ENCODE data around the gene MYL1. TPM values are rescaled to one million over a fixed set of nuclear protein-coding genes. Genes with fewer than 3 reads are reported as not detected.

MYL1 gene
- total RNA-seq, 1 donor from 2014 or later: not detected

- Mint-ChIP-seq H3K4me3 (ENCODE audit: low read depth) (no peak overlapping the region), H3K36me3 (ENCODE audit: low read depth) (no peaks in the 10 kb centered on the region), H3K4me1 (ENCODE audit: low read depth) (no peaks in the 10 kb centered on the region), H3K27ac (no peak overlapping the region), H3K9me3 (no peaks in the 10 kb centered on the region), H3K27me3 (ENCODE audit: low read depth) (no peaks in the 10 kb centered on the region)
- intact Hi-C loops (cut with micrococcal nuclease): no loop called here
- DNase-seq (ENCODE audit: low spot score): no peak
Observed at GRCh38 chr2:210303498-210303897, 11.5 kb downstream of the MYL1 start.

- DNase-seq (ENCODE audit: low spot score): no peak
- Mint-ChIP-seq H3K27ac (no peak overlapping the region), H3K4me3 (ENCODE audit: low read depth) (no peak overlapping the region), H3K27me3 (ENCODE audit: low read depth) (no peaks in the 10 kb centered on the region), H3K9me3 (no peaks in the 10 kb centered on the region), H3K36me3 (ENCODE audit: low read depth) (no peaks in the 10 kb centered on the region), H3K4me1 (ENCODE audit: low read depth) (no peaks in the 10 kb centered on the region)
- intact Hi-C loops (cut with micrococcal nuclease): no loop called here
Observed at GRCh38 chr2:210302326-210302725, 12.6 kb downstream of the MYL1 start.

- no peak overlapping the region for H3K27ac Mint-ChIP-seq
- no peaks in the 10 kb centered on the region for H3K36me3 Mint-ChIP-seq (ENCODE audit: low read depth)
- H3K9me3 Mint-ChIP-seq: no peaks in the 10 kb centered on the region
- no peaks in the 10 kb centered on the region for H3K4me1 Mint-ChIP-seq (ENCODE audit: low read depth)
- intact Hi-C loops (cut with micrococcal nuclease): no loop called here
- H3K27me3 Mint-ChIP-seq (ENCODE audit: low read depth): no peaks in the 10 kb centered on the region
- DNase-seq (ENCODE audit: low spot score): no peak
- H3K4me3 Mint-ChIP-seq (ENCODE audit: low read depth): no peak overlapping the region
Observed at GRCh38 chr2:210299866-210300373, 15.1 kb downstream of the MYL1 start.

- H3K4me1 Mint-ChIP-seq (ENCODE audit: low read depth): no peaks in the 10 kb centered on the region
- H3K36me3 Mint-ChIP-seq (ENCODE audit: low read depth): no peaks in the 10 kb centered on the region
- H3K27ac Mint-ChIP-seq: no peak overlapping the region
- no peak for DNase-seq (ENCODE audit: low spot score)
- H3K4me3 Mint-ChIP-seq (ENCODE audit: low read depth): no peak overlapping the region
- intact Hi-C loops (cut with micrococcal nuclease): no loop called here
- H3K27me3 Mint-ChIP-seq (ENCODE audit: low read depth): no peaks in the 10 kb centered on the region
- H3K9me3 Mint-ChIP-seq: peaks cover 5% of the 10 kb centered on the region
Observed at GRCh38 chr2:210288408-210288807, 26.6 kb downstream of the MYL1 start.

- Mint-ChIP-seq H3K4me1 (ENCODE audit: low read depth) (no peaks in the 10 kb centered on the region), H3K9me3 (peaks cover 6% of the 10 kb centered on the region), H3K27ac (no peak overlapping the region), H3K27me3 (ENCODE audit: low read depth) (no peaks in the 10 kb centered on the region), H3K36me3 (ENCODE audit: low read depth) (no peaks in the 10 kb centered on the region), H3K4me3 (ENCODE audit: low read depth) (no peak overlapping the region)
- intact Hi-C loops (cut with micrococcal nuclease): no loop called here
- no peak for DNase-seq (ENCODE audit: low spot score)
Observed at GRCh38 chr2:210287301-210287700, 27.7 kb downstream of the MYL1 start.

GRCh38 chr2:210286123-210286680 is 28.8 kb downstream of the MYL1 start:
- intact Hi-C loops (cut with micrococcal nuclease): no loop called here
- peaks cover 6% of the 10 kb centered on the region for H3K9me3 Mint-ChIP-seq
- H3K27ac Mint-ChIP-seq: no peak overlapping the region

GRCh38 chr2:210277133-210277532 is 37.8 kb downstream of the MYL1 start:
- Mint-ChIP-seq H3K27ac (no peak overlapping the region), H3K27me3 (ENCODE audit: low read depth) (no peaks in the 10 kb centered on the region), H3K4me1 (ENCODE audit: low read depth) (no peaks in the 10 kb centered on the region), H3K9me3 (no peaks in the 10 kb centered on the region), H3K4me3 (ENCODE audit: low read depth) (no peak overlapping the region), H3K36me3 (ENCODE audit: low read depth) (no peaks in the 10 kb centered on the region)
- no peak for DNase-seq (ENCODE audit: low spot score)
- intact Hi-C loops (cut with micrococcal nuclease): no loop called here

More at GRCh38 chr2:210286123-210286680, 28.8 kb downstream of the MYL1 start:
- H3K4me1 Mint-ChIP-seq (ENCODE audit: low read depth): no peaks in the 10 kb centered on the region
- H3K27me3 Mint-ChIP-seq (ENCODE audit: low read depth): no peaks in the 10 kb centered on the region
- DNase-seq (ENCODE audit: low spot score): no peak
- no peak overlapping the region for H3K4me3 Mint-ChIP-seq (ENCODE audit: low read depth)
- no peaks in the 10 kb centered on the region for H3K36me3 Mint-ChIP-seq (ENCODE audit: low read depth)

GRCh38 chr2:210271300-210271699 is 43.7 kb downstream of the MYL1 start:
- H3K27ac Mint-ChIP-seq: no peak overlapping the region
- intact Hi-C loops (cut with micrococcal nuclease): no loop called here
- H3K9me3 Mint-ChIP-seq: no peaks in the 10 kb centered on the region
- no peaks in the 10 kb centered on the region for H3K4me1 Mint-ChIP-seq (ENCODE audit: low read depth)
- DNase-seq (ENCODE audit: low spot score): no peak
- H3K27me3 Mint-ChIP-seq (ENCODE audit: low read depth): no peaks in the 10 kb centered on the region
- no peaks in the 10 kb centered on the region for H3K36me3 Mint-ChIP-seq (ENCODE audit: low read depth)
- no peak overlapping the region for H3K4me3 Mint-ChIP-seq (ENCODE audit: low read depth)

- no peak for DNase-seq (ENCODE audit: low spot score)
- no peak overlapping the region for H3K4me3 Mint-ChIP-seq (ENCODE audit: low read depth)
- no peaks in the 10 kb centered on the region for H3K27me3 Mint-ChIP-seq (ENCODE audit: low read depth)
- intact Hi-C loops (cut with micrococcal nuclease): no loop called here
- H3K36me3 Mint-ChIP-seq (ENCODE audit: low read depth): no peaks in the 10 kb centered on the region
- H3K9me3 Mint-ChIP-seq: no peaks in the 10 kb centered on the region
- H3K4me1 Mint-ChIP-seq (ENCODE audit: low read depth): no peaks in the 10 kb centered on the region
- no peak overlapping the region for H3K27ac Mint-ChIP-seq
Observed at GRCh38 chr2:210269148-210269547, 45.8 kb downstream of the MYL1 start.

- DNase-seq (ENCODE audit: low spot score): no peak
- Mint-ChIP-seq H3K27ac (no peak overlapping the region), H3K4me1 (ENCODE audit: low read depth) (no peaks in the 10 kb centered on the region), H3K9me3 (no peaks in the 10 kb centered on the region), H3K27me3 (ENCODE audit: low read depth) (no peaks in the 10 kb centered on the region), H3K36me3 (ENCODE audit: low read depth) (no peaks in the 10 kb centered on the region), H3K4me3 (ENCODE audit: low read depth) (no peak overlapping the region)
- intact Hi-C loops (cut with micrococcal nuclease): no loop called here
Observed at GRCh38 chr2:210268281-210268680, 46.7 kb downstream of the MYL1 start.

- intact Hi-C loops (cut with micrococcal nuclease): no loop called here
- H3K27me3 Mint-ChIP-seq (ENCODE audit: low read depth): no peaks in the 10 kb centered on the region
- no peaks in the 10 kb centered on the region for H3K9me3 Mint-ChIP-seq
- no peaks in the 10 kb centered on the region for H3K36me3 Mint-ChIP-seq (ENCODE audit: low read depth)
- H3K27ac Mint-ChIP-seq: no peak overlapping the region
- no peak overlapping the region for H3K4me3 Mint-ChIP-seq (ENCODE audit: low read depth)
- no peak for DNase-seq (ENCODE audit: low spot score)
- H3K4me1 Mint-ChIP-seq (ENCODE audit: low read depth): no peaks in the 10 kb centered on the region
Observed at GRCh38 chr2:210267698-210268097, 47.3 kb downstream of the MYL1 start.

- Mint-ChIP-seq H3K4me1 (ENCODE audit: low read depth) (no peaks in the 10 kb centered on the region), H3K36me3 (ENCODE audit: low read depth) (no peaks in the 10 kb centered on the region), H3K27ac (no peak overlapping the region), H3K9me3 (no peaks in the 10 kb centered on the region), H3K27me3 (ENCODE audit: low read depth) (no peaks in the 10 kb centered on the region), H3K4me3 (ENCODE audit: low read depth) (no peak overlapping the region)
- no peak for DNase-seq (ENCODE audit: low spot score)
- intact Hi-C loops (cut with micrococcal nuclease): no loop called here
Observed at GRCh38 chr2:210264282-210264681, 50.7 kb downstream of the MYL1 start.

- H3K27me3 Mint-ChIP-seq (ENCODE audit: low read depth): no peaks in the 10 kb centered on the region
- no peaks in the 10 kb centered on the region for H3K4me1 Mint-ChIP-seq (ENCODE audit: low read depth)
- no peak for DNase-seq (ENCODE audit: low spot score)
- H3K36me3 Mint-ChIP-seq (ENCODE audit: low read depth): no peaks in the 10 kb centered on the region
- no peak overlapping the region for H3K4me3 Mint-ChIP-seq (ENCODE audit: low read depth)
- no peaks in the 10 kb centered on the region for H3K9me3 Mint-ChIP-seq
- H3K27ac Mint-ChIP-seq: no peak overlapping the region
- intact Hi-C loops (cut with micrococcal nuclease): no loop called here
Observed at GRCh38 chr2:210263841-210264240, 51.1 kb downstream of the MYL1 start.

- Mint-ChIP-seq H3K27ac (no peak overlapping the region), H3K27me3 (ENCODE audit: low read depth) (no peaks in the 10 kb centered on the region), H3K4me3 (ENCODE audit: low read depth) (no peak overlapping the region), H3K4me1 (ENCODE audit: low read depth) (no peaks in the 10 kb centered on the region), H3K9me3 (no peaks in the 10 kb centered on the region), H3K36me3 (ENCODE audit: low read depth) (no peaks in the 10 kb centered on the region)
- intact Hi-C loops (cut with micrococcal nuclease): no loop called here
- DNase-seq (ENCODE audit: low spot score): no peak
Observed at GRCh38 chr2:210262036-210262435, 52.9 kb downstream of the MYL1 start.

Data from activated T-helper 2 cell treated with anti-CD3 and anti-CD28 coated beads, Interferon-gamma antibody, Interleukin-2, Interleukin-4, amounts not matched to agents 10 μg/mL and 5 μg/mL and 100 μg/mL, durations not matched to agents 14 hours and 24 hours and 36 hours (primary cell).